ENCODE measurements around the gene TMSB4X.

- TF ChIP-seq CTCF (IDR thresholded peaks at IDR 0.05), result no peak
- TF ChIP-seq POLR2A (IDR thresholded peaks at IDR 0.05), result no peak
- TF ChIP-seq POLR2AphosphoS5 (IDR thresholded peaks at IDR 0.05), result no peak
Observed at GRCh38 chrX:12936947-12937346, 38.0 kb upstream of the TMSB4X start.

Data from sigmoid colon (tissue), 4 donors.